Panc1 (cell line): ENCODE measurements around the gene ZNF200.
"Not testable (repeated sequence)": the region's sequence is repeated elsewhere in the genome, so short reads cannot be mapped to it uniquely, and the experiment has no call there.

ENCODE experiments used
- CTCF ChIP-seq: fragments of 450-650 bp; IDR thresholded peaks from 2 replicates; pipeline ENCODE4 v1.5.1; 2017; ENCODE audit warnings: mild to moderate bottlenecking
- SIN3A ChIP-seq: IDR thresholded peaks from 2 replicates; pipeline ENCODE4 v1.6.1; 2012; ENCODE audit warnings: low read depth, mild to moderate bottlenecking, low read length, moderate library complexity, borderline replicate concordance; ENCODE audit not compliant: insufficient read depth

- TF ChIP-seq CTCF, SIN3A: not testable (repeated sequence)
These were observed 37.1 kb downstream of the ZNF200 start for GRCh38 chr16:3197694-3198333.
